Measurements from ENCODE around the gene ADAP1. TPM values are rescaled to one million over a fixed set of nuclear protein-coding genes. Genes with fewer than 3 reads are reported as not detected.

ADAP1 gene
- total RNA-seq, 1 donor from 2014 or later: 11.9 TPM

DNA sequence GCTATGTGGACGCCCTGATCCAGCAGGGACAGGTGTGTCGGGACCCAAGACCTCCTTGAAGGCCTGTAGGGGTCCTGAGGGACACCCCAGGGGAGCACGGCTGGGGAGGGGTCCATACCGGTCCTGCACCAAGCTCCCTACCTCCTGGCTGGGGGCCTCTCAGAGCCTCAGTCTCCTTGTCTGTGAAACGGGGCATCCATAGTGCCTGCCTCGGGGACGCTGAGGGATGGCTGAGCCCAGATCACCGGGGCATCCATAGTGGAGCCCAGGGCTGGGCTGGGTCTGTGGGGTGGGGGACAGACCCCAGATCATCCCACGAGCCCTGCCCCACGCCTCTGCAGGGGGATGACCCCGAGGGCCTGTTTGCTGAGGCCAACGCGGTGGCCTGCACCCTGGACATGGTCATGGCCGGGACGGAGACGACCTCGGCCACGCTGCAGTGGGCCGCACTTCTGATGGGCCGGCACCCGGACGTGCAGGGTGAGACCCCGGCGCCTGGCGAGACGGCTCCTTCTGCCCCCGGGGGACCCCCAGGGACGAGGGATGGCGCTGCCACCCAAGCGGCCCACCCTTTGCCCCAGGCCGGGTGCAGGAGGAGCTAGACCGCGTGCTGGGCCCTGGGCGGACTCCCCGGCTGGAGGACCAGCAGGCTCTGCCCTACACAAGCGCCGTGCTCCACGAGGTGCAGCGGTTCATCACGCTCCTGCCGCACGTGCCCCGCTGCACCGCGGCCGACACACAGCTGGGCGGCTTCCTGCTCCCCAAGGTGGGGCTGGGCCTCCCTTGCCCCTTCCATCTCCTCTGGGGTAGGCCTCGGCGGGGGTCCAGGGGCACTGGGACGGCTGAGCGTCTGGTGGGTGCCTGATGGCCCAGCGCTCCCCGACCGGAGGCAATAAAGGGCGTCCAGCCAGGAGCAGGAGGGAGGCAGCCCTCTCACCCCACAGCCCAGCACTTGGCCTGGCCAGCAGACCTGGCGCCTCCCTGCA lies 32.6 kb upstream of the ADAP1 start:
- ChIA-PET CTCF (no interaction called here), POLR2A (interaction anchor here (2.1 kb wide), 1 partner anchor 11 kb away, joined by 10 read pairs; the partner anchor contains the start of gene COX19)
- DNase-seq (no peak), ATAC-seq (ENCODE audit: low read depth) (no peak)
- peaks cover 4% of the 10 kb centered on the region for H3K27me3 Mint-ChIP-seq
- H3K4me1 Mint-ChIP-seq: no peaks in the 10 kb centered on the region
- H3K9me3 Mint-ChIP-seq: no peaks in the 10 kb centered on the region
- H3K36me3 Mint-ChIP-seq (ENCODE audit: low read depth): no peaks in the 10 kb centered on the region
- no peak overlapping the region for H3K27ac Mint-ChIP-seq
- H3K4me3 Mint-ChIP-seq: no peak overlapping the region
- intact Hi-C loops (cut with micrococcal nuclease): no loop called here
- TF ChIP-seq, protein P1, sequence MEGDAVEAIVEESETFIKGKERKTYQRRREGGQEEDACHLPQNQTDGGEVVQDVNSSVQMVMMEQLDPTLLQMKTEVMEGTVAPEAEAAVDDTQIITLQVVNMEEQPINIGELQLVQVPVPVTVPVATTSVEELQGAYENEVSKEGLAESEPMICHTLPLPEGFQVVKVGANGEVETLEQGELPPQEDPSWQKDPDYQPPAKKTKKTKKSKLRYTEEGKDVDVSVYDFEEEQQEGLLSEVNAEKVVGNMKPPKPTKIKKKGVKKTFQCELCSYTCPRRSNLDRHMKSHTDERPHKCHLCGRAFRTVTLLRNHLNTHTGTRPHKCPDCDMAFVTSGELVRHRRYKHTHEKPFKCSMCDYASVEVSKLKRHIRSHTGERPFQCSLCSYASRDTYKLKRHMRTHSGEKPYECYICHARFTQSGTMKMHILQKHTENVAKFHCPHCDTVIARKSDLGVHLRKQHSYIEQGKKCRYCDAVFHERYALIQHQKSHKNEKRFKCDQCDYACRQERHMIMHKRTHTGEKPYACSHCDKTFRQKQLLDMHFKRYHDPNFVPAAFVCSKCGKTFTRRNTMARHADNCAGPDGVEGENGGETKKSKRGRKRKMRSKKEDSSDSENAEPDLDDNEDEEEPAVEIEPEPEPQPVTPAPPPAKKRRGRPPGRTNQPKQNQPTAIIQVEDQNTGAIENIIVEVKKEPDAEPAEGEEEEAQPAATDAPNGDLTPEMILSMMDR (IDR thresholded peaks at IDR 0.05): no peak

DNA sequence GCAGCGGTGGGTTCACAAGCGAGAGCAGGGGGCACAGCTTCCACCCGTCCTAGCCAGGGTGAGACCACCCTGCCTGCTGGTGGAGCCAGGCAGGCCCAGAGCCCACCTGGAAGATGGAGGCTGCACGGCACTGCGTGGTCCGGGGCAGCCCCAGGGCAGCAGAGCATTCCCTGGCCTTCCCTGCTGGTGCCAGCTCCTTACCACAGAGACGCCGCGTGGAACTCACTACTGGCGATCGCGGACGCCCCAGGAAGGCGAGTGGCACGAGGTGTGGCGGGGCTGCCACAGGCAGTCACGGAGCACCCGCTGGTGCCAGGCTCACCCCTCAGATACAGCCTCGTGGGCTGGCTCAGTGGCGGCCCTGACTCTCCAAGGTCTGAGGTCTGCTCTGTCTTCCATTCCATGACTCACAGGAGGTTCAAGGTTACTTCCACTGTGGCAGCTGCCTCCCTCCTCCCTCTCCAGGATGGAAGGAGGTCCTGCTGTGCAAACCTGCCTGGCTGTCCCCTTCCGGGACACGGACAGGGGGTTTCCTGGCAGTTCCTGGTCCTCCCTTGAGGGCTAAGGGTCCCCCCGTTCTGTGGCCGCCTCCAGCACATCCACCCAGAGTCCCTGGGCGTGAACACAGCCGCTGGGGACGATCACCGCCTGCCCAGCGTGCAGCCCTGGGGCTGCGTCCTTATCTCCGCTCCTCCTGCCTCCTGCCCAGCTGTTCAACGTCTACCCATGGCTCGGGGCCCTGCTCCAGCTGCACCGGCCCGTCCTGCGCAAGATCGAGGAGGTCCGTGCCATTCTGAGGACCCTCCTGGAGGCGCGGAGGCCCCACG lies 31.6 kb upstream of the ADAP1 start:
- H3K4me3 Mint-ChIP-seq: no peak overlapping the region
- H3K9me3 Mint-ChIP-seq: no peaks in the 10 kb centered on the region
- peaks cover 4% of the 10 kb centered on the region for H3K27me3 Mint-ChIP-seq
- intact Hi-C loops (cut with micrococcal nuclease): no loop called here
- ChIA-PET CTCF (no interaction called here), POLR2A (no interaction called here)
- TF ChIP-seq, protein P1 (IDR thresholded peaks at IDR 0.05): no peak
- H3K4me1 Mint-ChIP-seq: no peaks in the 10 kb centered on the region
- ATAC-seq (ENCODE audit: low read depth): no peak
- no peaks in the 10 kb centered on the region for H3K36me3 Mint-ChIP-seq (ENCODE audit: low read depth)
- no peak overlapping the region for H3K27ac Mint-ChIP-seq
- DNase-seq: no peak

DNA sequence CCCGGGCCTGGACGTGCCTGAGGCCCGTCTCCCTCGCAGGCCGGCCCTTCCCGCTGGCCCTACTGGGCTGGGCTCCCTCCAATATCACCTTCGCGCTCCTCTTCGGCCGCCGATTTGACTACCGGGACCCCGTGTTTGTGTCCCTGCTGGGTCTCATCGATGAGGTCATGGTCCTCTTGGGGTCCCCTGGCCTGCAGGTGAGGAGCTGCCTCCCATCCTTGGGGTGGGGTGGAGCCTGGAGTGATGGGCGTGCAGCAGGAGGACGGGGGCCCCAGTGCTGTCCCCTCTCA lies 30.6 kb upstream of the ADAP1 start:
- CTCF ChIA-PET: no interaction called here
- H3K27ac Mint-ChIP-seq: no peak overlapping the region
- POLR2A ChIA-PET: no interaction called here
- DNase-seq: no peak
- peaks cover 4% of the 10 kb centered on the region for H3K27me3 Mint-ChIP-seq
- no peak for ATAC-seq (ENCODE audit: low read depth)
- H3K9me3 Mint-ChIP-seq: no peaks in the 10 kb centered on the region
- H3K36me3 Mint-ChIP-seq (ENCODE audit: low read depth): no peaks in the 10 kb centered on the region
- TF ChIP-seq, protein P1 (IDR thresholded peaks at IDR 0.05): no peak
- H3K4me3 Mint-ChIP-seq: no peak overlapping the region
- intact Hi-C loops (cut with micrococcal nuclease): no loop called here
- H3K4me1 Mint-ChIP-seq: peaks cover 2% of the 10 kb centered on the region

DNA sequence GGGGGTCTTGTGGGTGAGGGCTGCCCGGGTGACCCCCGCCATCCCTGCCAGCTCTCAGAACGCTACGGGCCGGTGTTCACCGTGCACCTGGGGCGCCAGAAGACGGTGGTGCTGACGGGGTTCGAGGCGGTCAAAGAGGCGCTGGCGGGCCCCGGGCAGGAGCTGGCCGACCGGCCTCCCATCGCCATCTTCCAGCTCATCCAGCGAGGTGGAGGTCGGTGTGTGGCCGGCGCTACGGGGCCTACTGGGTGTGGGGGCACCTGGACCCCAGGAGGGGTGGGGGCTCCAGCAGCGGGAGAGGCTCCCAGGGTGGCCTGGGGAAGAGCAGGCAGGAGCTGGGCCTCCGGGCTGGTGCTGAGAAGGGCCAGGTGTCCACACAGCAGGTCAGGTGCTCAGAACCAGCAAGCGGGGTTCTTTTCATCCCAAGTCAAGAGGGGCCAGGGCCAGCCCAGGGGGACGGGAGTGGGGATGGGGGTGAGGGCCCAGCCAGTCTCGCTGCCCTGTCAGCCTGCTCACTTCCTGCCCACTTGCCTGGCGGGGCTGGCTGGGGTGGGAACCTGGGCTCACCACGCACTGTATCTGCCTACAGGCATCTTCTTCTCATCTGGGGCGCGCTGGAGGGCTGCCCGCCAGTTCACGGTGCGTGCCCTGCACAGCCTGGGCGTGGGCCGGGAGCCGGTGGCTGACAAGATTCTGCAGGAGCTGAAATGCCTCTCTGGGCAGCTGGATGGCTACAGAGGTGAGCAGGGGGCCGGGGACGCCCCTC lies 30.1 kb upstream of the ADAP1 start:
- ChIA-PET CTCF (no interaction called here), POLR2A (no interaction called here)
- TF ChIP-seq, protein P1 (IDR thresholded peaks at IDR 0.05): no peak
- Mint-ChIP-seq H3K9me3 (no peaks in the 10 kb centered on the region), H3K36me3 (ENCODE audit: low read depth) (no peaks in the 10 kb centered on the region), H3K27me3 (peaks cover 4% of the 10 kb centered on the region), H3K4me1 (peaks cover 2% of the 10 kb centered on the region), H3K4me3 (no peak overlapping the region), H3K27ac (no peak overlapping the region)
- intact Hi-C loops (cut with micrococcal nuclease): no loop called here
- DNase-seq (no peak), ATAC-seq (ENCODE audit: low read depth) (no peak)
